ENCODE data around the gene SLC25A30. TPM values are rescaled to one million over a fixed set of nuclear protein-coding genes. Genes with fewer than 3 reads are reported as not detected.
A peak's percentile ranks its signal among the peaks of the same experiment; 100 is the strongest.

Gene SLC25A30
- total and polyA plus RNA-seq, 2 of the 13 experiments (the other 11 are each of a cell fraction or from before 2014, with no cell fraction given): 19.6 to 22.5 TPM

GRCh38 chr13:45447050-45447661 is 29.0 kb upstream of the SLC25A30 start (continued):
- TF ChIP-seq THAP7 (CRISPR knock-in tag; IDR thresholded peaks at IDR 0.05) (no peak), ZNF282 (IDR thresholded peaks at IDR 0.05; ENCODE audit: partially characterized antibody) (no peak), ZNF550 (CRISPR knock-in tag; IDR thresholded peaks at IDR 0.05; ENCODE audit: borderline replicate concordance) (no peak), ZNF780A (CRISPR knock-in tag; IDR thresholded peaks at IDR 0.05) (no peak), TEF (CRISPR knock-in tag; IDR thresholded peaks at IDR 0.05) (no peak), GPN1 (CRISPR knock-in tag; IDR thresholded peaks at IDR 0.05; ENCODE audit: borderline replicate concordance) (no peak), MEIS1 (CRISPR knock-in tag; IDR thresholded peaks at IDR 0.05; ENCODE audit: borderline replicate concordance) (peak; percentile 88; the same call in 1 of the 2 replicates), ZNF781 (CRISPR knock-in tag; IDR thresholded peaks at IDR 0.05; ENCODE audit: borderline replicate concordance, not compliant biosample characterization) (no peak), CBX5 (CRISPR knock-in tag; IDR thresholded peaks at IDR 0.05; ENCODE audit: borderline replicate concordance) (peak; percentile 74; the same call in 1 of the 2 replicates), ZNF264 (CRISPR knock-in tag; IDR thresholded peaks at IDR 0.05) (peak; percentile 69; the same call in 1 of the 2 replicates), ZNF770 (CRISPR knock-in tag; IDR thresholded peaks at IDR 0.05) (no peak), MTA3 (CRISPR knock-in tag; IDR thresholded peaks at IDR 0.05) (no peak), WIZ (CRISPR knock-in tag; IDR thresholded peaks at IDR 0.05) (no peak), KAT8 (CRISPR knock-in tag; IDR thresholded peaks at IDR 0.05) (peak; percentile 75; the same call in 1 of the 2 replicates), ZSCAN29 (CRISPR knock-in tag; conservative IDR thresholded peaks at IDR 0.05) (0 out of 2 replicates have a peak, but pooled peaks have one; percentile 27), ZFP41 (CRISPR knock-in tag; IDR thresholded peaks at IDR 0.05; ENCODE audit: borderline replicate concordance) (no peak), SPEN (CRISPR knock-in tag; IDR thresholded peaks at IDR 0.05; ENCODE audit: low read depth) (peak; percentile 66; the same call in 1 of the 2 replicates), ZNF382 (CRISPR knock-in tag; IDR thresholded peaks at IDR 0.05; ENCODE audit: borderline replicate concordance) (no peak), TCF7L2 (IDR thresholded peaks at IDR 0.05; ENCODE audit: low read depth, low read length) (0 out of 2 replicates have a peak, but pooled peaks have one; percentile 48), ATF5 (CRISPR knock-in tag; IDR thresholded peaks at IDR 0.05; ENCODE audit: low read depth) (no peak), ZNF124 (CRISPR knock-in tag; IDR thresholded peaks at IDR 0.05) (no peak), DBP (CRISPR knock-in tag; IDR thresholded peaks at IDR 0.05; ENCODE audit: not compliant biosample characterization) (no peak), BRCA1 (CRISPR knock-in tag; IDR thresholded peaks at IDR 0.05) (no peak), GABPB1 (CRISPR knock-in tag; IDR thresholded peaks at IDR 0.05) (peak; percentile 48), PHF8 (CRISPR knock-in tag; IDR thresholded peaks at IDR 0.05) (0 out of 2 replicates have a peak, but pooled peaks have one; percentile 29), TCF12 (IDR thresholded peaks at IDR 0.05) (no peak), TCF12 (CRISPR knock-in tag; IDR thresholded peaks at IDR 0.05) (no peak)

Measured in HepG2 (cell line).